Measurements from ENCODE around the gene CYP2W1.
"Not testable (repeated sequence)": the region's sequence is repeated elsewhere in the genome, so short reads cannot be mapped to it uniquely, and the experiment has no call there.

DNA sequence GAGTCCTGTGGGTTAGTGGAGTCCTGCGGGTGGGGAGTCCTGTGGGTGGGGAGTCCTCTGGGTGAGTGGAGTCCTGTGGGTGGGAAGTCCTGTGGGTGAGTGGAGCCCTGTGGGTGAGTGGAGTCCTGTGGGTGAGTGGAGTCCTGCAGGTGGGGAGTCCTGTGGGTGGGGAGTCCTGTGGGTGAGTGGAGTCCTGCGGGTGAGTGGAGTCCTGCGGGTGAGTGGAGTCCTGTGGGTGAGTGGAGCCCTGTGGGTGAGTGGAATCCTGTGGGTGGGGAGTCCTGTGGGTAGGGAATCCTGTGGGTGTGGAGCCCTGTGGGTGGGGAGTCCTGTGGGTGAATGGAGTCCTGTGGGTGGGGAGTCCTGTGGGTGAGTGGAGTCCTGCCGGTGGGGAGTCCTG is 19.0 kb downstream of the CYP2W1 start:
- TF ChIP-seq, protein P1, sequence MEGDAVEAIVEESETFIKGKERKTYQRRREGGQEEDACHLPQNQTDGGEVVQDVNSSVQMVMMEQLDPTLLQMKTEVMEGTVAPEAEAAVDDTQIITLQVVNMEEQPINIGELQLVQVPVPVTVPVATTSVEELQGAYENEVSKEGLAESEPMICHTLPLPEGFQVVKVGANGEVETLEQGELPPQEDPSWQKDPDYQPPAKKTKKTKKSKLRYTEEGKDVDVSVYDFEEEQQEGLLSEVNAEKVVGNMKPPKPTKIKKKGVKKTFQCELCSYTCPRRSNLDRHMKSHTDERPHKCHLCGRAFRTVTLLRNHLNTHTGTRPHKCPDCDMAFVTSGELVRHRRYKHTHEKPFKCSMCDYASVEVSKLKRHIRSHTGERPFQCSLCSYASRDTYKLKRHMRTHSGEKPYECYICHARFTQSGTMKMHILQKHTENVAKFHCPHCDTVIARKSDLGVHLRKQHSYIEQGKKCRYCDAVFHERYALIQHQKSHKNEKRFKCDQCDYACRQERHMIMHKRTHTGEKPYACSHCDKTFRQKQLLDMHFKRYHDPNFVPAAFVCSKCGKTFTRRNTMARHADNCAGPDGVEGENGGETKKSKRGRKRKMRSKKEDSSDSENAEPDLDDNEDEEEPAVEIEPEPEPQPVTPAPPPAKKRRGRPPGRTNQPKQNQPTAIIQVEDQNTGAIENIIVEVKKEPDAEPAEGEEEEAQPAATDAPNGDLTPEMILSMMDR (IDR thresholded peaks at IDR 0.05), result not testable (repeated sequence)
- TF ChIP-seq POLR2A (IDR thresholded peaks at IDR 0.05), result not testable (repeated sequence)
